NCI-H2196 (cell line): ENCODE measurements around the gene ITPR2.
"Not testable (repeated sequence)": the region's sequence is repeated elsewhere in the genome, so short reads cannot be mapped to it uniquely, and the experiment has no call there.

Experiments used
- DNase-seq: peaks from one replicate; lab custom pipeline; 2025; ENCODE audit not compliant: unreplicated experiment; lab: John Stamatoyannopoulos, UW

ITPR2 gene

GRCh38 chr12:26791301-26791791 lies 41.6 kb downstream of the ITPR2 start:
- no peak for DNase-seq

GRCh38 chr12:26790645-26790994 lies 42.4 kb downstream of the ITPR2 start:
- DNase-seq: no peak

DNA sequence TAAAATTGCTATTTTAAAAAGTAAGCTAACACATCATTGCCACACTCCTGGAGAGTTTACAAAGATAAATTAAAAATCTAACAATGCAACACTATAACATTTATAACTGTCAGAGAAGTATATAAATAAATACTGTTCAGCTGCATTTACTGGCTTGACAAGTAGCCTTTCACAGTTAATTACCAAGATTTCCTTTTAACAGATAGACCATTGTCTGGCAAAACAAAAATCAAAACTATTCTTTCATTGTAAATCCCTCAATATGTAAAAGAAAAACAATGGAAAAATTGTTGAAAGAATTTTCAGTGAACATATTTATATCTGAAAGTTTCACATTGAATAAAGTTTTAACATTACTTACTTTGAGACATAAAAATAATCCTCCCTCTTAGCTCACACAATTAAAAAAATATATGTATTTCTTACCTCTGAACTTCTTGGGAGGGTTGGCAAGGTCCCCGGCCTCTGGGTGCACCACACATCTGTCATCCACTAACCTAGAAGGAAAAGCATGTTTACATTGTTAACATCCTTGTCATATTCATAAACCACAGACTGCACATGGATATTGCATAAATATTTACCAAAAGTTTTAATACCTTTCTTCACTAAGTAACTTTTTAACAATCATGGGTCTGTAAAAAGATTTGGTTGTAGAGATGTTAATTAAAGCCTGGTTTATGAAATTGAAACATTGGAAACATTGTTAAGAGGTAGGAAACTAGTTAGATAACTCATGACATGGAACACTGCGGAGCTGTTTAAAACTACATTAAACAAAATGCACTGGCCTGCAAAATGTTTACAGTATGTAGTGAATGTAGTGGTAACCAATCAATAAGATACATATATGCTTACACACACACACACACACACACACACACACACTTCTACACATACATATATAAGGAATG lies 43.0 kb downstream of the ITPR2 start:
- DNase-seq: no peak

DNA sequence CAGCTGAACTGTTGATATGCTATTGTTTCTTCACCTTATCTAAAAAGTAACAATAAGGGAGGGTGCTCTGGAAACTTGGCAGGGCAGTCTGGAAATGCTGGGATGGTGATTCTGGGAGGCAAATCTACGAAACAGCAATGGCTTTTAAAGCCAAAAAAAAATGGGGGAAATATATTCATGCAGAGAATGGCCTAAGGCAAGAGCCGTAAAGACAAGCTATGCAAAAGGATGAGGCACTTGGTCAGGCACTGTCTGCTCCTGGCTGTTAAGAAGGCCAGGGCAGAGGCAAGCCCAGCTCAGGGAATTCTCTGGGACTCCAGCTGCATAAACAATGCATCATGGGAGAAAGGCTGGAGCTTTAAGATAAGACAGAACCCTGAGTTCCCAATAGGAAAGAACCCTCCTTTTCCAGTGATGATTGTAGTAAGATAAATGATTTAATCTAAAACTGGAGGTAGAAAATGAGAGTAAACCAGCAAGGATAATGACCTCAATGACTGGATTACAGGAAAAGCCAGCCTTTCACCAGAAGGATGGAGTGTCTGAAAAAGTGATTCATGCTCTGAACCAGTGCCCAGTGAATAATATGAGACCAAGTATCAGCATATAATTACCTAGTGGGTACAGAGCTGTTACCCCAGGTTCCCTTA lies 46.0 kb downstream of the ITPR2 start:
- peak; percentile 58 for DNase-seq

GRCh38 chr12:26786491-26786864 lies 46.5 kb downstream of the ITPR2 start:
- DNase-seq: no peak

DNA sequence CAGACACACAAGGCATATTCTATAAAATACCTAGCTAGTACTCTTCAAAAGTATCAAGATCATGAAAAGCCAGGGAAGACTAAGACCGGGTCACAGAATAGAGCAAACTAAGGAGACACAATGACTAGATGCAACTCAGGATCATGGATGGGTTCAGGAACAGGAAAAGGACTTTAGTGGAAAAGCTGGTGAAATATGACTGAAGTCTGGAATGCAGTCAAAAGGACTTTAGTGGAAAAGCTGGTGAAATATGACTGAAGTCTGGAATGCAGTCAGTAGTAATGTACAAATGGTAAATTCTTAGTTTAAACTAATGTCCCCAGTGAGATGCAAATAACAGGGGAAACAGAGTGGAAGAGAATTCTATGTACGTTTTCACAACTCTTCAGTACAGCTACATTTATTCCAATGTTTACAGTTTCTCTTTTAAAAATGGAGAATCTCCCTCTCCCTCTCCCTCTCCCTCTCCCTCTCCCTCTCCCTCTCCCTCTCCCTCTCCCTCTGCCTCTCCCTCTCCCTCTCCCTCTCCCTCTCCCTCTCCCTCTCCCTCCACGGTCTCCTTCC lies 49.1 kb downstream of the ITPR2 start:
- DNase-seq: not testable (repeated sequence)

DNA sequence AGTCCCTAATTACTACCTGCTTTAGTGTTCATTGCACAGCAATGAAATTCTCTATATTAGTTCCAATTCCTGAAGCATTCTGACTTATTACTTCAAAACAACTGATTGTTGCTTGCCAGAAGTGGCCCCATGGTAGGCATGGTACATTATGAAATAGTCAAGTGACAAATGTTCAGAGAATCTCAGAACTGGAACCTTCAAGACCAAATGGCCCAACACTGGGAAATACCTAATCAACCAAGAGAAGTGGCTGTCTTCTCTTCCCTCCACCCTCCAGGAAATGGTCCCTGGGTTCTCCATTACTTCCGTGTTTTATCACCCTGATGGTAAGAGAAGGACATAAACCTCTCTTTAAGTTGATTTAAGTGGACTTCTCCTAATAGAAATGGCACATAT lies 49.9 kb downstream of the ITPR2 start:
- DNase-seq: no peak

GRCh38 chr12:26782372-26783130 lies 50.4 kb downstream of the ITPR2 start:
- no peak for DNase-seq

GRCh38 chr12:26780656-26781055 lies 52.3 kb downstream of the ITPR2 start:
- not testable (repeated sequence) for DNase-seq

DNA sequence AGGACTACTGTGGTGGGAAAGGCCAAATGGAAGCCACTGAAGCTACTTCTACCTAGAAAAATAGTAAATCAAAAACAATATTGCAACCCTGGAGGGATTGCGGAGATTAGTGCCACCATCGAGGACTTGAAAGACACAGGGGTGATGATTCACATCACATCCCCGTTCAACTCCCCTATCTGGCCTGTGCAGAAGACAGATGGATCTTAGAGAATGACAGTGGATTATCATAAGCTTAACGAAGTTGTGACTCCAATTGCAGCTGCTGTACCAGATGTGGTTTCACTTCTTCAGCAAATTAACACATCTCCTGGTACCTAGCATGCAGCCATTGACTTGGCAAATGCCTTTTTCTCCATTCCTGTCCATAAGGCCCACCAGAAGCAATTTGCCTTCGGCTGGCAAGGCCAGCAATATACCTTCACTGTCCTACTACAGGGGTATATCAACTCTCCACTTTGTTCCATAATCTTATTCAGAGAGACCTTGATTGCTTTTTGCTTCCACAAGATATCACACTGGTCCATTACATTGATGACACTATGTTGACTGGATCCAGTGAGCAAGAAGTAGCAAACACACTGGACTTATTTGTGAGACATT lies 54.7 kb downstream of the ITPR2 start:
- DNase-seq: not testable (repeated sequence)

- DNase-seq: no peak
Measured at GRCh38 chr12:26777236-26777635, 55.8 kb downstream of the ITPR2 start.

DNA sequence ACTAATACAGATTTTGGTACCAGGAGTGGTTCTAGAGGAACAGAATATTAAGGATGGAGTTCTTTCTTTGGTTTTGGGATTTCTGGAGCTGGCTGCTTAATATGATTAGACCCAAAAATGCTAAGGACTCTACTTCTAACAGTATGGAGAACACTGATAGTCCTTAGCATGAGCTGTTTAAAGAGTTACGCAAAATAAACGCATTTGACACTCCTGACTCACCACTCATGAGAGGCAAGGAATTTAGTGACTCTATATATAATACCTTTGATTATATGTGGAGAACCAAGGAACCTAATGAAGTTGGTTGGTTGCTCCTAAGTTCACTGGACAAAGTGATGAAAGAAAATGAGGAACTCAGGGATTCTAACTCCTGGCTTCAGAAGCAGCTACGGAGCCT lies 57.0 kb downstream of the ITPR2 start:
- DNase-seq: not testable (repeated sequence)

DNA sequence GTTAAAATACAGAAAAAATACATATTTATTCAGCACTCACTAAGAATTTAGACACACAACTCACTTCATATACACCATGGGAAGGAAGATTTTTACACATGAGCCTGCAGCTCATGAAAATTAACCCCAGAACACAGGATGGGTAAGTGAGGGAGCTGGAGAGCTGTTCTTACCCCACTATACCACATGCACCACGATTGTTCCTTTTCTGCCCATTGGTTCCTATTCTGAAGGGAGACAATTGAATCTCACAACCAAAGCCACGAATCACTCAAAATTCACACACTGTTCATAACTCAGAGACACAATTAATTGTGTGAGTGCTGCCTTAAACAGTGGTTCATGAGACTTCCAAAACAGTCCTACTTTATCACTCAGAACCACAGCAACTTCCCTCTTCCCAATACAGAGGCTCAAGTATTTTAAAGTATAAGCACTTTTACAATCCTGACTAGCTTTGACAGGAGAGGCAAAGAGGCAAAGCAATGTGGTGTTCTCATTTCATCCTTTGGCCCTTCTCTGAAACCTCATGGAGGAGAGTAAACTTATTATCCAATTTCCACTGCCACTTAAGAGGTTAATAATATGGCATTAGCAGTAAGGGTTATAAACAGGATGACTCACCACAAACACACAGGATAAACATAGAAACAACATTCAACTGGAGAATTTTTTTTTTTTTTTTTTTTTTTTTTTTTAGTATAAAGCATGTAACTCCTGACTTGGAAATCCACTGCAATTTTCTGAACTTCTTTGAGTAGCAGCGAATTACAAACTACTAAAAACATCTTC lies 59.5 kb downstream of the ITPR2 start:
- no peak for DNase-seq

GRCh38 chr12:26771861-26772260 lies 61.1 kb downstream of the ITPR2 start:
- no peak for DNase-seq

DNA sequence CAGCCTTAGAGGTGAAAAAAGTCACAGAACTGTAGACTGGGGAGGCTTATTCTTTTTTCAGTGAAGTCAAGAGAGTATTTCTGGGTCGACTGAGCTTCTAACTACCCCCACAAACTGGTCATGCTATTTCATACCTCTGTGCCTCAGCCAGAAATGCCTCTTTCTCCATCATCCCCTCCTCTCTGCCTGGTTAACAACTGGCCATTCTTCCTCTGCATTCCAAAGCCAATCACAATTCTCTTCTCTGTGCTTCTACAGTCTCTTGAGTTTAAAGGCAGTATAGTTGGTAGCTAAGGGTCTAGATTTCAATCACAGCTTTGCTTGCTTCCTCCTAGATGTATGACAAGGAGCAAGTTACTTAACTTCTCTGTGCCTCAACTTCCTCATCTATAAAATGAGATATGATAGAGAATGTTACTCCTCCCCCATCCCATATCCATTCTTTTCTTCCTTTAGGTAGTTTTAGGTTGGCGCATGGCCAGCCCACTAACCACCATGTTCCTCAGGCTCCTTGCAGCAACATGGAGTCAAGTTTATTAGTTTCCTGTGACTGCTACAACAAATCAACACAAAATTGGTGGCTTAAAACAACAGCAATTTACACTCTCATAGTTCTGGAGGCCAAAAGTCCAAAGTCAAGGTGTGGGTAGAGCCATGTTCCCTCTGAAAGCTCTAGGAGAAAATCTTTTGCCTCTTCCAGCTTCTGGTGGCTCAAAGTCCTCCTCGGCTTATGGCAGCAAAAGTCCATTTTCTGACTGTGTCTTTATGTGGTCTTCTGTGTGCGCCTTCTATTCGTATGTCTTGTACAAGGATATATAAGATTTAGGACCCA lies 62.5 kb downstream of the ITPR2 start:
- DNase-seq: no peak

DNA sequence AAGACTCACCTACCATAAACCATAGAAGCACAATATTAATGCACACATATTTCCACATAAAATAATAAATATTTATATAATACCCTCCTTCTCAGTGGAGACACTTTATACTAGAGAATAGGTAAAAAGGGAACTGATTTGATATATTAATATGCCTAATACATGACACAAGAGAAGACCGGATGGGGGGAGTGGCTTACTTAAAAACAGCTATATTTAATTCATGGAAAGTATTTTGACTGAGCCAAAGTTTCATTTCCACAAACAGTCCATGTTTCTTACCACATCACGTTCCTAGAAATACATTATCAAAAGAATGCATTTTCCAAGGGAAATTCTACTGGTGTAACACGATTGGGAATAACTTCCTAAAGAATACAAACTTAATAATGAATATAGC lies 63.4 kb downstream of the ITPR2 start:
- no peak for DNase-seq

DNA sequence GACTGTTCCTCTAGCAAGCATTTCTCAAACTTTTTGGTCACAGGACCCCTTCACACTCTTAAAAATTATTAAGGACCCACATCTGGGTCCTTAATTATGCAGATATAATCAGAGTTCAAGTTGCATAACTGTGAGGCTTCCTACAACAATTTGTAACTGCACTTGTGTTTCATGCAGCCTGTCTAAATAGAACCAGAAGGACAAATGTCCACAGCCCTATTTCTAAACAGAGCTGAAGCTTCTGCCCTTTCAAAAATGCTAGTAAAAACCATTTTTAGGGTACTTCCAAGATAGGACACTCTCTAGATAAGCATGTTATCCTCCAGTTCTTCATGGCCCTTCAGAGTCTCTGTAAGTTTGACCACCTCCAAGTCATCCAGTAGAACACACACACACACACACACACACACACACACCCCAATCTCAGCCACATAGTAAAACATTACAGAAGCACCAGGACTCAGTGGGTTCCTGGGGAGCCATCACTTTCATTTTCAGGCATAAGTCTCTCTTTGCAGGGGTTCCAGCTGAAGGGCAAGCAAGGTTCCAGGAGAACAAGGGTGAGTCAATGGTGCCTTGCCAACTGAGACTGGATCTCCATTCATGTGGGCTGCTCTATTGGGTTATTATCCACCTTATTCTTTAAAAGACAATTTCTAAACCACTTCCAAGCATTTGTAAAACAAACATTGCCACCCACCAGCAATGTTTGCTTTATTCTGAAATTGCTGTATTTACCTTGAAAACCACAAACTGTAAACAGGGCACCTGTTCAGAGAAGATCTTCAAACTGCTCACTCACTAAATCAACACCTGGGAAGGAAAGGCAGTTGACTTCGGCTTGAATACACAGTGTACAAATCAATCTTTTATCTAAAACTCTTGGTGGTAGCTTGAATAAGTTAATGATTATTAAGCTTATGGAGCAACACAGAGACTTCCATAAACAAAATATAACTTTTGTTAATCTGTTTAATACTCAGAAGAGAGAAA lies 64.1 kb downstream of the ITPR2 start:
- peak; percentile 88 for DNase-seq

DNA sequence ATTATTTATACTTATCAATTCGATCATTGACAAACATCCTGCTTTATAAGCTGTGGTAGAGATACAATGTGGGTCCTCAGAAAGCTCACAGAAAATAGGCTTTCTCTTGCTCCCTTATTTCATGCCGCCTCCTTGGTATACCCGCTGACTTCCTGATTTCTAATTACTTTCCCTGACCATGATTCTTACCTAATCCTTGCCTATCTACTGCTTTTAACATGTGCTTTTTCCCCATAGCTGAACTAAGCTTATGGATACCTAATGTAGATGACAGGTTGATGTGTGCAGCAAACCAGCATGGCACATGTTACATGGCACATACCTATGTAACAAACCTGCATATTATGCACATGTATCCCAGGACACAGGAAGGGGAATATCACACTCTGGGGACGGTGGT lies 65.1 kb downstream of the ITPR2 start:
- DNase-seq: no peak
